HCT116 (cell line): ENCODE data around the gene ATAD3A.
"Not testable (repeated sequence)": the region's sequence is repeated elsewhere in the genome, so short reads cannot be mapped to it uniquely, and the experiment has no call there.

Experiments
- CTCF ChIP-seq, 3 experiments: fragments of 200-600 bp in 1 of 3; sonication (generic) in 1 of 3; IDR thresholded peaks in 2 of 3; conservative IDR thresholded peaks in 1 of 3; 2 replicates each; pipeline ENCODE4 v1.5.1; 2012 to 2017; ENCODE audit warnings: low read depth in 2 of 3, low read length in 2 of 3, antibody characterized with exemption in 1 of 3, borderline replicate concordance in 1 of 3, control low read depth in 1 of 3, mild to moderate bottlenecking in 1 of 3, mixed read lengths in 1 of 3, mixed run types in 1 of 3, moderate library complexity in 1 of 3; ENCODE audit not compliant: insufficient read depth in 1 of 3
- ZBTB33 ChIP-seq: IDR thresholded peaks from 2 replicates; pipeline ENCODE4 v1.6.1; 2011; ENCODE audit warnings: mild to moderate bottlenecking, low read length, moderate library complexity; ENCODE audit not compliant: insufficient replicate concordance; ENCODE audit errors: extremely low read depth

- TF ChIP-seq ZBTB33; CTCF (IDR thresholded peaks at IDR 0.05 in 2 of 3, conservative IDR thresholded peaks at IDR 0.05 in 1 of 3; ENCODE audit: borderline replicate concordance in 1 of 3, insufficient read depth in 1 of 3, low read depth in 2 of 3, low read length in 2 of 3): not testable (repeated sequence)
Measured at GRCh38 chr1:1509465-1509850, 2.5 kb upstream of the ATAD3A start.
